Hepatocyte (in vitro differentiated cells): ENCODE data around the gene RNF148.

Experiments used
- CTCF ChIP-seq: fragments of 200-600 bp; sonication (generic); IDR thresholded peaks from 2 replicates; pipeline ENCODE4 v1.5.1; 2016; ENCODE audit warnings: antibody characterized with exemption, mild to moderate bottlenecking; ENCODE audit not compliant: poor library complexity
- EZH2 ChIP-seq: fragments of 200-600 bp; sonication (generic); IDR thresholded peaks from 2 replicates; pipeline ENCODE4 v1.6.1; 2016; ENCODE audit warnings: antibody characterized with exemption, mild to moderate bottlenecking, borderline replicate concordance
- EZH2phosphoT487 ChIP-seq: fragments of 200-600 bp; sonication (generic); IDR thresholded peaks from one replicate; pipeline ENCODE4 v1.6.1; 2018; ENCODE audit warnings: antibody characterized with exemption, mild to moderate bottlenecking, low read depth, moderate library complexity; ENCODE audit not compliant: unreplicated experiment, severe bottlenecking

GRCh38 chr7:122674502-122674901 is 28.2 kb downstream of the RNF148 start:
- TF ChIP-seq CTCF (no peak), EZH2 (no peak), EZH2phosphoT487 (no peak)
